ENCODE results near the gene SLC22A15. TPM values are rescaled to one million over a fixed set of nuclear protein-coding genes. Genes with fewer than 3 reads are reported as not detected.
"Not testable (repeated sequence)": the region's sequence is repeated elsewhere in the genome, so short reads cannot be mapped to it uniquely, and the experiment has no call there.

Gene SLC22A15
- total RNA-seq, 4 donors from 2014 or later, result 1.7 to 8.8 (median 4.8) TPM

GRCh38 chr1:115954684-115955083, 21.6 kb upstream of the SLC22A15 start:
- DNase-seq (ENCODE audit: low spot score in 2 of 2), result no peak
- Histone ChIP-seq H3K27me3 (no peaks in the 10 kb centered on the region), H3K4me1 (no peaks in the 10 kb centered on the region), H3K4me3 (no peak overlapping the region), H3K9me3 (no peaks in the 10 kb centered on the region), H3K36me3 (no peaks in the 10 kb centered on the region), H3K27ac (no peak overlapping the region)
- 47 to 49% methylated on average over 2 of the region's 2 CpGs for WGBS, 2 donors
- TF ChIP-seq POLR2A (IDR thresholded peaks at IDR 0.05) (no peak), CTCF (IDR thresholded peaks at IDR 0.05) (no peak), EP300 (IDR thresholded peaks at IDR 0.05) (no peak)

- WGBS, 2 donors, result 86 to 90% methylated on average over 1 of the region's 1 CpG
- H3K36me3 ChIP-seq, result no peaks in the 10 kb centered on the region
- no peak for TF ChIP-seq CTCF (IDR thresholded peaks at IDR 0.05)
- H3K4me1 ChIP-seq, result no peaks in the 10 kb centered on the region
- H3K27me3 ChIP-seq, result no peaks in the 10 kb centered on the region
- no peak overlapping the region for H3K27ac ChIP-seq
- no peak overlapping the region for H3K4me3 ChIP-seq
- no peaks in the 10 kb centered on the region for H3K9me3 ChIP-seq
- DNase-seq (ENCODE audit: low spot score in 2 of 2), result no peak
Observed at GRCh38 chr1:115955228-115955627, 21.1 kb upstream of the SLC22A15 start.

GRCh38 chr1:115958866-115959265, 17.4 kb upstream of the SLC22A15 start:
- no peak for DNase-seq (ENCODE audit: low spot score in 2 of 2)
- H3K4me3 ChIP-seq, result no peak overlapping the region
- H3K9me3 ChIP-seq, result no peaks in the 10 kb centered on the region
- WGBS, 2 donors, result 93 to 94% methylated on average over 2 of the region's 2 CpGs
- no peaks in the 10 kb centered on the region for H3K27me3 ChIP-seq
- no peak overlapping the region for H3K27ac ChIP-seq
- no peak for TF ChIP-seq EP300 (IDR thresholded peaks at IDR 0.05)
- H3K36me3 ChIP-seq, result no peaks in the 10 kb centered on the region
- H3K4me1 ChIP-seq, result no peaks in the 10 kb centered on the region

GRCh38 chr1:115969509-115969908, 6.8 kb upstream of the SLC22A15 start:
- Histone ChIP-seq H3K36me3 (no peaks in the 10 kb centered on the region), H3K9me3 (no peaks in the 10 kb centered on the region), H3K4me3 (no peak overlapping the region), H3K27ac (no peak overlapping the region), H3K4me1 (no peaks in the 10 kb centered on the region), H3K27me3 (peaks cover 0 to 4% of the 10 kb centered on the region in 2 donors)
- TF ChIP-seq POLR2A (IDR thresholded peaks at IDR 0.05) (no peak), CTCF (IDR thresholded peaks at IDR 0.05) (no peak), EP300 (IDR thresholded peaks at IDR 0.05) (no peak)
- WGBS, 2 donors, result 14 to 20% methylated on average over 2 of the region's 2 CpGs
- no peak for DNase-seq (ENCODE audit: low spot score in 2 of 2)

GRCh38 chr1:115971778-115972177, 4.5 kb upstream of the SLC22A15 start:
- not testable (repeated sequence) for H3K9me3 ChIP-seq; H3K27ac ChIP-seq; H3K4me1 ChIP-seq; H3K27me3 ChIP-seq; DNase-seq (ENCODE audit: low spot score in 2 of 2); H3K36me3 ChIP-seq; H3K4me3 ChIP-seq
- 95% methylated on average over 7 of the region's 7 CpGs for WGBS, 2 donors

GRCh38 chr1:115973154-115973553, 3.2 kb upstream of the SLC22A15 start:
- Histone ChIP-seq H3K27me3 (peaks cover 0 to 9% of the 10 kb centered on the region in 2 donors), H3K27ac (no peak overlapping the region), H3K4me3 (no peak overlapping the region), H3K4me1 (peaks cover 0 to 13% (median 0%) of the 10 kb centered on the region in 4 donors), H3K9me3 (no peaks in the 10 kb centered on the region), H3K36me3 (no peaks in the 10 kb centered on the region)
- DNase-seq (ENCODE audit: low spot score in 2 of 2), result no peak
- WGBS, 2 donors, result 91 to 94% methylated on average over 1 of the region's 1 CpG
- TF ChIP-seq CTCF (IDR thresholded peaks at IDR 0.05) (no peak), EP300 (IDR thresholded peaks at IDR 0.05) (no peak), POLR2A (IDR thresholded peaks at IDR 0.05) (no peak)
